SK-N-SH (cell line): ENCODE results near the gene CACNA2D3.

ENCODE experiments used
- EZH2phosphoT487 ChIP-seq: fragments of 200-600 bp; sonication (generic); IDR thresholded peaks from 2 replicates; pipeline ENCODE4 v1.6.1; 2017; ENCODE audit warnings: low read depth, mixed run types, mild to moderate bottlenecking, antibody characterized with exemption, moderate library complexity, borderline replicate concordance
- FOXM1 ChIP-seq: IDR thresholded peaks from 2 replicates; pipeline ENCODE4 v1.4.0; 2012; ENCODE audit warnings: low read depth, mild to moderate bottlenecking
- GABPA ChIP-seq: IDR thresholded peaks from 2 replicates; pipeline ENCODE4 v1.4.0; 2012; ENCODE audit warnings: low read depth, mild to moderate bottlenecking
- MEF2A ChIP-seq: IDR thresholded peaks from 2 replicates; pipeline ENCODE4 v1.4.0; 2012; ENCODE audit warnings: low read depth, borderline replicate concordance
- RAD21 ChIP-seq: IDR thresholded peaks from 2 replicates; pipeline ENCODE4 v1.6.1; 2012; ENCODE audit warnings: mild to moderate bottlenecking, low read length
- RCOR1 ChIP-seq: fragments of 150-350 bp; IDR thresholded peaks from 2 replicates; pipeline ENCODE4 v1.6.1; 2017; ENCODE audit warnings: antibody characterized with exemption, low read length
- SMC3 ChIP-seq: IDR thresholded peaks from 2 replicates; pipeline ENCODE4 v1.6.1; 2012; ENCODE audit warnings: low read depth, low read length, improper control_type of control experiment
- YY1 ChIP-seq: IDR thresholded peaks from 2 replicates; pipeline ENCODE4 v1.4.0; 2012; ENCODE audit warnings: low read depth, mild to moderate bottlenecking
- TF ChIP-seq, protein P1 (sequence below): IDR thresholded peaks from 2 replicates; pipeline ENCODE4 v1.4.0; 2012; ENCODE audit warnings: low read depth, borderline replicate concordance
- TF ChIP-seq, protein P2 (sequence below): fragments of 200-600 bp; sonication (generic); IDR thresholded peaks from 2 replicates; pipeline ENCODE4 v1.6.1; 2017; ENCODE audit warnings: antibody characterized with exemption, mild to moderate bottlenecking, moderate library complexity
- TF ChIP-seq, protein P3 (sequence below): IDR thresholded peaks from 2 replicates; pipeline ENCODE4 v1.6.1; 2012; ENCODE audit warnings: mild to moderate bottlenecking, low read depth, low read length, moderate library complexity

DNA sequence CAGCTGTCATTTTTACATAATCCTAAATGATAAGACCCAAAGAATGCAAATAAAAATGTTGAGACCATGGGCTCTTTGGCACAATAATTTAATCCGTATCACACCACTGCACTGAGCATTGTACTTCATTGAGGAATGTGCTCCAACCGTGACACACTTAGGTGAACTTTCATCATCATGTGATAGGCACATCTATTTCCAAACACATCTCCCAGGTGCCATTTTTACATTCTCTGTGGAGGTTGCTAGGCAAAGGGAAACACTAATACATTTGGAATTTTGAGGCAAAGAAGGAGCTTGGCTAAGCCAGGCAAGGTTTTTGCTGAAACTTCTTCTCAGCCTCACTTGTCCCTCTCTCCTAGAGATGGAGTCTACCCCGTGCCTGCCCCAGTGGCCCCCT, 736.8 kb downstream of the CACNA2D3 start:
- no peak for TF ChIP-seq EZH2phosphoT487
- TF ChIP-seq, protein P1, sequence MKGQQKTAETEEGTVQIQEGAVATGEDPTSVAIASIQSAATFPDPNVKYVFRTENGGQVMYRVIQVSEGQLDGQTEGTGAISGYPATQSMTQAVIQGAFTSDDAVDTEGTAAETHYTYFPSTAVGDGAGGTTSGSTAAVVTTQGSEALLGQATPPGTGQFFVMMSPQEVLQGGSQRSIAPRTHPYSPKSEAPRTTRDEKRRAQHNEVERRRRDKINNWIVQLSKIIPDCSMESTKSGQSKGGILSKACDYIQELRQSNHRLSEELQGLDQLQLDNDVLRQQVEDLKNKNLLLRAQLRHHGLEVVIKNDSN = no peak
- no peak for TF ChIP-seq YY1
- TF ChIP-seq, protein P2, sequence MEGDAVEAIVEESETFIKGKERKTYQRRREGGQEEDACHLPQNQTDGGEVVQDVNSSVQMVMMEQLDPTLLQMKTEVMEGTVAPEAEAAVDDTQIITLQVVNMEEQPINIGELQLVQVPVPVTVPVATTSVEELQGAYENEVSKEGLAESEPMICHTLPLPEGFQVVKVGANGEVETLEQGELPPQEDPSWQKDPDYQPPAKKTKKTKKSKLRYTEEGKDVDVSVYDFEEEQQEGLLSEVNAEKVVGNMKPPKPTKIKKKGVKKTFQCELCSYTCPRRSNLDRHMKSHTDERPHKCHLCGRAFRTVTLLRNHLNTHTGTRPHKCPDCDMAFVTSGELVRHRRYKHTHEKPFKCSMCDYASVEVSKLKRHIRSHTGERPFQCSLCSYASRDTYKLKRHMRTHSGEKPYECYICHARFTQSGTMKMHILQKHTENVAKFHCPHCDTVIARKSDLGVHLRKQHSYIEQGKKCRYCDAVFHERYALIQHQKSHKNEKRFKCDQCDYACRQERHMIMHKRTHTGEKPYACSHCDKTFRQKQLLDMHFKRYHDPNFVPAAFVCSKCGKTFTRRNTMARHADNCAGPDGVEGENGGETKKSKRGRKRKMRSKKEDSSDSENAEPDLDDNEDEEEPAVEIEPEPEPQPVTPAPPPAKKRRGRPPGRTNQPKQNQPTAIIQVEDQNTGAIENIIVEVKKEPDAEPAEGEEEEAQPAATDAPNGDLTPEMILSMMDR = no peak
- TF ChIP-seq RAD21 = no peak
- TF ChIP-seq FOXM1 = no peak
- no peak for TF ChIP-seq RCOR1
- no peak for TF ChIP-seq SMC3
- TF ChIP-seq MEF2A = no peak
- TF ChIP-seq GABPA = no peak
- TF ChIP-seq, protein P3, sequence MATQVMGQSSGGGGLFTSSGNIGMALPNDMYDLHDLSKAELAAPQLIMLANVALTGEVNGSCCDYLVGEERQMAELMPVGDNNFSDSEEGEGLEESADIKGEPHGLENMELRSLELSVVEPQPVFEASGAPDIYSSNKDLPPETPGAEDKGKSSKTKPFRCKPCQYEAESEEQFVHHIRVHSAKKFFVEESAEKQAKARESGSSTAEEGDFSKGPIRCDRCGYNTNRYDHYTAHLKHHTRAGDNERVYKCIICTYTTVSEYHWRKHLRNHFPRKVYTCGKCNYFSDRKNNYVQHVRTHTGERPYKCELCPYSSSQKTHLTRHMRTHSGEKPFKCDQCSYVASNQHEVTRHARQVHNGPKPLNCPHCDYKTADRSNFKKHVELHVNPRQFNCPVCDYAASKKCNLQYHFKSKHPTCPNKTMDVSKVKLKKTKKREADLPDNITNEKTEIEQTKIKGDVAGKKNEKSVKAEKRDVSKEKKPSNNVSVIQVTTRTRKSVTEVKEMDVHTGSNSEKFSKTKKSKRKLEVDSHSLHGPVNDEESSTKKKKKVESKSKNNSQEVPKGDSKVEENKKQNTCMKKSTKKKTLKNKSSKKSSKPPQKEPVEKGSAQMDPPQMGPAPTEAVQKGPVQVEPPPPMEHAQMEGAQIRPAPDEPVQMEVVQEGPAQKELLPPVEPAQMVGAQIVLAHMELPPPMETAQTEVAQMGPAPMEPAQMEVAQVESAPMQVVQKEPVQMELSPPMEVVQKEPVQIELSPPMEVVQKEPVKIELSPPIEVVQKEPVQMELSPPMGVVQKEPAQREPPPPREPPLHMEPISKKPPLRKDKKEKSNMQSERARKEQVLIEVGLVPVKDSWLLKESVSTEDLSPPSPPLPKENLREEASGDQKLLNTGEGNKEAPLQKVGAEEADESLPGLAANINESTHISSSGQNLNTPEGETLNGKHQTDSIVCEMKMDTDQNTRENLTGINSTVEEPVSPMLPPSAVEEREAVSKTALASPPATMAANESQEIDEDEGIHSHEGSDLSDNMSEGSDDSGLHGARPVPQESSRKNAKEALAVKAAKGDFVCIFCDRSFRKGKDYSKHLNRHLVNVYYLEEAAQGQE = no peak
